ENCODE measurements around the gene PHF2.
"Not testable (repeated sequence)": the region's sequence is repeated elsewhere in the genome, so short reads cannot be mapped to it uniquely, and the experiment has no call there.

PHF2 gene

GRCh38 chr9:93665637-93666438 is 89.5 kb downstream of the PHF2 start:
- ATAC-seq (no peak), DNase-seq (no peak)

- DNase-seq, ATAC-seq: not testable (repeated sequence)
Observed at GRCh38 chr9:93666439-93666784, 90.0 kb downstream of the PHF2 start.

- ATAC-seq (no peak), DNase-seq (no peak)
Observed at GRCh38 chr9:93667006-93667405, 90.6 kb downstream of the PHF2 start.

GRCh38 chr9:93667627-93668026 is 91.2 kb downstream of the PHF2 start:
- no peak for DNase-seq
- no peak for ATAC-seq

GRCh38 chr9:93668261-93668871 is 92.0 kb downstream of the PHF2 start:
- ATAC-seq (no peak), DNase-seq (no peak)

GRCh38 chr9:93669116-93669957 is 93.0 kb downstream of the PHF2 start:
- DNase-seq, result no peak
- ATAC-seq, result no peak

- DNase-seq (no peak), ATAC-seq (no peak)
Observed at GRCh38 chr9:93669958-93670207, 93.5 kb downstream of the PHF2 start.

GRCh38 chr9:93670208-93671019 is 94.0 kb downstream of the PHF2 start:
- DNase-seq, result peak; percentile 5
- peak; percentile 24 for ATAC-seq

- DNase-seq, result peak; percentile 1
- ATAC-seq, result no peak
Observed at GRCh38 chr9:93671020-93671338, 94.6 kb downstream of the PHF2 start.

GRCh38 chr9:93672330-93673020 is 96.1 kb downstream of the PHF2 start:
- DNase-seq, result not testable (repeated sequence)

GRCh38 chr9:93673021-93673838 is 96.8 kb downstream of the PHF2 start:
- DNase-seq (peak; percentile 1), ATAC-seq (no peak)

More at GRCh38 chr9:93672330-93673020, 96.1 kb downstream of the PHF2 start:
- not testable (repeated sequence) for ATAC-seq

- ATAC-seq (no peak), DNase-seq (peak; percentile 1)
Observed at GRCh38 chr9:93673839-93674334, 97.5 kb downstream of the PHF2 start.

- DNase-seq, result peak; percentile 1
- no peak for ATAC-seq
Observed at GRCh38 chr9:93674580-93675335, 98.4 kb downstream of the PHF2 start.

- no peak for ATAC-seq
- peak; percentile 1 for DNase-seq
Observed at GRCh38 chr9:93675336-93676150, 99.2 kb downstream of the PHF2 start.

GRCh38 chr9:93676310-93677047 is 100.1 kb downstream of the PHF2 start:
- ATAC-seq (no peak), DNase-seq (peak; percentile 1)

- no peak for ATAC-seq
Observed at GRCh38 chr9:93677048-93677571, 100.7 kb downstream of the PHF2 start.

GRCh38 chr9:93677641-93678136 is 101.3 kb downstream of the PHF2 start:
- DNase-seq, result peak; percentile 1
- no peak for ATAC-seq

More at GRCh38 chr9:93677048-93677571, 100.7 kb downstream of the PHF2 start:
- peak; percentile 2 for DNase-seq

Measured in stimulated activated naive CD8-positive, alpha-beta T cell treated with anti-CD3 and anti-CD28 coated beads, Interleukin-15, Interleukin-2, amounts not matched to agents 100 U/mL and 50 U/mL, for 24 hours (primary cell).